Thyroid gland (tissue), 4 donors: Measurements from ENCODE around the gene RHEB.

Source experiments
- POLR2A ChIP-seq, 2 donors: fragments of 450-650 bp; IDR thresholded peaks; one replicate each; pipeline ENCODE4 v1.6.1; 2017; ENCODE audit warnings: antibody characterized with exemption in 2 of 2, mild to moderate bottlenecking in 2 of 2, moderate library complexity in 1 of 2
- TF ChIP-seq, protein P1 (sequence below), 6 experiments: fragments of 200-600 bp in 3 of 6; fragments of 450-650 bp in 3 of 6; sonication (generic) in 3 of 6; IDR thresholded peaks; one replicate each; pipeline ENCODE4 v1.5.1; 2016 to 2019; ENCODE audit warnings: antibody characterized with exemption in 6 of 6, mild to moderate bottlenecking in 2 of 6, inconsistent platforms in 1 of 6, moderate library complexity in 1 of 6

DNA sequence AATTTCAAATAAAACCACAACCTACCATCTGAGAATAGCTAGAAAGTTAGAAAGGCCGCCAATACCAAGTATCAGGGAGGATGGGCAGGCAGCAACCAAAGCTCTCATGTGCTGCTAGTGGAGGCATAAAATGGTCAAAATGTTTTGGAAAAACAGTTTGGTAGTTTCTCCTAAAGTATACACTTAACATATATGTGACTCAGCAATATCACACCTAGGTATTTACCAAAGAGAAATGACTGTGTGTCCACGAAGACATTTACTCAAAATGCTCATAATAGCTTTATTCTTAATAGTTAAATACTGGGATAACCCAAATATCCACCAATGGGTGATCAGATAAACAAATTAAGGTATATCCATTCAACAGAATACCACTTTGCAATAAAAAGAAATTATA lies 14.3 kb downstream of the RHEB start:
- TF ChIP-seq, protein P1, sequence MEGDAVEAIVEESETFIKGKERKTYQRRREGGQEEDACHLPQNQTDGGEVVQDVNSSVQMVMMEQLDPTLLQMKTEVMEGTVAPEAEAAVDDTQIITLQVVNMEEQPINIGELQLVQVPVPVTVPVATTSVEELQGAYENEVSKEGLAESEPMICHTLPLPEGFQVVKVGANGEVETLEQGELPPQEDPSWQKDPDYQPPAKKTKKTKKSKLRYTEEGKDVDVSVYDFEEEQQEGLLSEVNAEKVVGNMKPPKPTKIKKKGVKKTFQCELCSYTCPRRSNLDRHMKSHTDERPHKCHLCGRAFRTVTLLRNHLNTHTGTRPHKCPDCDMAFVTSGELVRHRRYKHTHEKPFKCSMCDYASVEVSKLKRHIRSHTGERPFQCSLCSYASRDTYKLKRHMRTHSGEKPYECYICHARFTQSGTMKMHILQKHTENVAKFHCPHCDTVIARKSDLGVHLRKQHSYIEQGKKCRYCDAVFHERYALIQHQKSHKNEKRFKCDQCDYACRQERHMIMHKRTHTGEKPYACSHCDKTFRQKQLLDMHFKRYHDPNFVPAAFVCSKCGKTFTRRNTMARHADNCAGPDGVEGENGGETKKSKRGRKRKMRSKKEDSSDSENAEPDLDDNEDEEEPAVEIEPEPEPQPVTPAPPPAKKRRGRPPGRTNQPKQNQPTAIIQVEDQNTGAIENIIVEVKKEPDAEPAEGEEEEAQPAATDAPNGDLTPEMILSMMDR (IDR thresholded peaks at IDR 0.05) = no peak
- no peak for TF ChIP-seq POLR2A (IDR thresholded peaks at IDR 0.05)
